Karpas-422 (cell line): ENCODE results near the gene MRTFB. TPM values are rescaled to one million over a fixed set of nuclear protein-coding genes. Genes with fewer than 3 reads are reported as not detected.
"Not testable (repeated sequence)": the region's sequence is repeated elsewhere in the genome, so short reads cannot be mapped to it uniquely, and the experiment has no call there.

Experiments used
- DNase-seq: peaks from one replicate; pipeline ENCODE4 v3.0.0-alpha.2; 2015
- H2AFZ ChIP-seq: fragments of 200-600 bp; sonication (generic); 2 replicates; pipeline ENCODE4 v1.6.1; 2014; ENCODE audit warnings: antibody characterized with exemption, low read length, mixed read lengths
- H3K27ac ChIP-seq: fragments of 200-600 bp; sonication (generic); 2 replicates; pipeline ENCODE4 v1.5.1; 2014; ENCODE audit warnings: mild to moderate bottlenecking, low read length, moderate library complexity
- H3K27me3 ChIP-seq: fragments of 200-600 bp; sonication (generic); 2 replicates; pipeline ENCODE4 v1.6.1; 2014; ENCODE audit warnings: low read length, mixed read lengths
- H3K36me3 ChIP-seq: fragments of 200-600 bp; sonication (generic); 2 replicates; pipeline ENCODE4 v1.6.1; 2014; ENCODE audit warnings: low read length, mixed read lengths; ENCODE audit not compliant: insufficient read depth
- H3K4me1 ChIP-seq: fragments of 200-600 bp; sonication (generic); 2 replicates; pipeline ENCODE4 v1.6.1; 2014; ENCODE audit warnings: mild to moderate bottlenecking, low read length, mixed read lengths
- H3K4me2 ChIP-seq: fragments of 200-600 bp; sonication (generic); 2 replicates; pipeline ENCODE4 v1.6.1; 2014; ENCODE audit warnings: low read length, low read depth, mild to moderate bottlenecking; ENCODE audit not compliant: poor library complexity, severe bottlenecking
- H3K4me3 ChIP-seq: fragments of 200-600 bp; sonication (generic); 2 replicates; pipeline ENCODE4 v1.5.1; 2014; ENCODE audit warnings: mild to moderate bottlenecking, antibody characterized with exemption, low read length, mixed read lengths
- H3K79me2 ChIP-seq: fragments of 200-600 bp; sonication (generic); 2 replicates; pipeline ENCODE4 v1.6.1; 2014; ENCODE audit warnings: mild to moderate bottlenecking, low read length, mixed read lengths
- H3K9ac ChIP-seq: fragments of 200-600 bp; sonication (generic); 2 replicates; pipeline ENCODE4 v1.6.0; 2014; ENCODE audit warnings: low read length
- H3K9me2 ChIP-seq: fragments of 200-600 bp; sonication (generic), shearing (Covaris generic); replicated peaks from 2 replicates; pipeline ENCODE4 v1.6.0; 2014; ENCODE audit warnings: mild to moderate bottlenecking, low read length, moderate library complexity; ENCODE audit not compliant: insufficient read depth
- H3K9me3 ChIP-seq: fragments of 300-700, 200-600 bp; sonication (generic); 2 replicates; pipeline ENCODE4 v1.6.1; 2014; ENCODE audit warnings: low read length, mixed read lengths
- H4K20me1 ChIP-seq: fragments of 200-600 bp; sonication (generic); 2 replicates; pipeline ENCODE4 v1.6.1; 2014; ENCODE audit warnings: mild to moderate bottlenecking, antibody characterized with exemption, low read length, low read depth; ENCODE audit not compliant: insufficient read depth
- total RNA-seq: library from RNA; depleted of rRNA; stranded (reverse); fragments of >200 nt; shearing (Covaris generic); gene quantifications from 2 replicates; pipeline ENCODE4 v1.2.3, GENCODE V29; 2014; ENCODE audit warnings: low replicate concordance

MRTFB gene
- total RNA-seq, 1 experiment from 2014 or later, result 5.3 TPM

DNA sequence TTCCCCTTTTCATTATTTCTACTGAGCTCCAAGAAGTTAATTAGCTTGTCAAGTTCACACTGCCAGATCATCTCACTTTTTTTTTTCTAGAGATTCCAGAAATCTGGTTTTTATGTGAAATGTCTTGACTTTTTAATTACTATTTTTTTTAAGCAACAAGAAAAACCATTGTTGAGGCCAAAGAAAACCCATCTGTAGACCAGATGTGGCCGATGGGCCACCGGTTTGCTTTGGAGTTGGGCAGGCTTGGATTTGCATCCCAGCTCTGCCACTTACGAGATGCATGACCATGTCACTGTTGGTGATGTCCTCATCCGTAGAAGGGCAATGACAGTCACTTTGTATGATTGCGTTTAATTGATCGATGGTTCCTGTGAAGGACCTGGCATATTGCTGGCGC, 34.2 kb upstream of the MRTFB start:
- Histone ChIP-seq H3K27ac (no peak overlapping the region), H3K9me3 (no peaks in the 10 kb centered on the region), H3K36me3 (no peaks in the 10 kb centered on the region), H3K4me3 (no peak overlapping the region), H3K9ac (no peak overlapping the region), H4K20me1 (no peaks in the 10 kb centered on the region), H3K79me2 (no peaks in the 10 kb centered on the region), H3K9me2 (no peaks in the 10 kb centered on the region), H2AFZ (no peak overlapping the region), H3K27me3 (no peaks in the 10 kb centered on the region), H3K4me2 (no peak overlapping the region), H3K4me1 (no peaks in the 10 kb centered on the region)
- no peak for DNase-seq

DNA sequence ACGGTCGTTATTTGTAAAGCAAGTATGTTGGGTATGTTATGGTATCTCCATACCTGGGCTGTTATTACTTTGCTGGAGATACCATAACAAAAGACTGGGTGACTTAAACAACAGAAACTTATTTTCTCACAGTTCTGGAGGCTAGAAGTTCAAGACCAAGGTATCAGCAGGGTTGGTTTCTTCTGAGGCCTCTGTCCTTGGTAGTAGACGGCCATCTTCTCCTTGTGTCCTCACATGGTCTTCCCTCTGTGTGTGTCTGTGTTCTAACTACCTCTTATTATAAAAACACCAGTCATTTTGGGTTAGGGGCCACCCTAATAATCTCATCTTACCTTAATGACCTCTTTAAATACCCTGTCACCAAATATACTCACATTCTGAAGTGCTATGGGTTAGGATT, 33.2 kb upstream of the MRTFB start:
- no peaks in the 10 kb centered on the region for H3K9me2 ChIP-seq
- H2AFZ ChIP-seq, result no peak overlapping the region
- no peaks in the 10 kb centered on the region for H4K20me1 ChIP-seq
- no peaks in the 10 kb centered on the region for H3K9me3 ChIP-seq
- no peaks in the 10 kb centered on the region for H3K4me1 ChIP-seq
- H3K4me3 ChIP-seq, result no peak overlapping the region
- no peak overlapping the region for H3K4me2 ChIP-seq
- no peak for DNase-seq
- no peak overlapping the region for H3K27ac ChIP-seq
- no peak overlapping the region for H3K9ac ChIP-seq
- no peaks in the 10 kb centered on the region for H3K27me3 ChIP-seq
- H3K79me2 ChIP-seq, result no peaks in the 10 kb centered on the region
- no peaks in the 10 kb centered on the region for H3K36me3 ChIP-seq

DNA sequence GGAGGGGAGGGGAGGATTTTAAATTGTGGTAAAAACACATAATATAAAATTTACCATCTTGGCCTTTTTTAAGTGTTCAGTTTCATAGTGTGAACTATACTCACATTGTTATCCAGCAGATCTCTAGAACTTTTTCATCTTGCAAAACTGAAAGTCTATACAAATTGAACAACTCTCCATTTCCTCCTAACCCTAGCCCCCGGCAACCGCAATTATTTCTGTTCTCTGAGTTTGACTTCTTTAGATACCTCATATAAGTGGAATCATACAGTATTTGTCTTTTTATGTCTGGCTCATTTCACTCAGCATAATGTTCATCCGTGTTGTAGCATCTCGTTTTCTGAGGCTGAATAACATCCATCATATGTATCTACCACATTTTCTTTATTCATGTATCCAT, 30.0 kb upstream of the MRTFB start:
- no peaks in the 10 kb centered on the region for H3K36me3 ChIP-seq
- H3K79me2 ChIP-seq, result no peaks in the 10 kb centered on the region
- no peak overlapping the region for H3K4me2 ChIP-seq
- H3K27ac ChIP-seq, result no peak overlapping the region
- H3K4me1 ChIP-seq, result no peaks in the 10 kb centered on the region
- H3K9me2 ChIP-seq, result no peaks in the 10 kb centered on the region
- H3K27me3 ChIP-seq, result no peaks in the 10 kb centered on the region
- H3K9ac ChIP-seq, result no peak overlapping the region
- H4K20me1 ChIP-seq, result no peaks in the 10 kb centered on the region
- no peak overlapping the region for H2AFZ ChIP-seq
- no peaks in the 10 kb centered on the region for H3K9me3 ChIP-seq
- DNase-seq, result no peak
- no peak overlapping the region for H3K4me3 ChIP-seq

DNA sequence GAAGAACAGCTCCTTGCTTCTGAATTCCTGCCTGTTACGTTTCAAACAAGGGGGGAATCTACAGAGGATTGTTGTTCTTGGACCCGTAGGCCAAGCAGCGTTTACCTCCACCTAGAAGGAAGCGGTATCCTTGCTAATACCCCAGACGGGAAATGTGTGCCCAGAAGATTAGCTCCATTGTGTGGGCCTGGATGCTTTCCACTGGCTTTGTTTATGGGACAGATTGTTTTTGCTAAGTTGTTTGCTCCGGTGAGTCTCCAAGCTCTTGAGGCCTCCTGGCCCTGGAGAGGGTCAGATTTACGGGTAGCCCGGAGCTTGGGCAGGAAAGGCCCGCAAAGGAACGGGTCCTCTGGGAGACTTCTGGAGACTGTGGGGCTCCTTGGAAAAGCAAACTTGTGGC, 28.4 kb upstream of the MRTFB start:
- no peaks in the 10 kb centered on the region for H4K20me1 ChIP-seq
- H3K36me3 ChIP-seq, result no peaks in the 10 kb centered on the region
- H3K9me3 ChIP-seq, result no peaks in the 10 kb centered on the region
- no peak for DNase-seq
- H3K4me1 ChIP-seq, result no peaks in the 10 kb centered on the region
- no peak overlapping the region for H3K27ac ChIP-seq
- no peak overlapping the region for H3K4me2 ChIP-seq
- H3K27me3 ChIP-seq, result no peaks in the 10 kb centered on the region
- H3K9me2 ChIP-seq, result no peaks in the 10 kb centered on the region
- H3K9ac ChIP-seq, result no peak overlapping the region
- no peak overlapping the region for H2AFZ ChIP-seq
- H3K79me2 ChIP-seq, result no peaks in the 10 kb centered on the region
- H3K4me3 ChIP-seq, result no peak overlapping the region

DNA sequence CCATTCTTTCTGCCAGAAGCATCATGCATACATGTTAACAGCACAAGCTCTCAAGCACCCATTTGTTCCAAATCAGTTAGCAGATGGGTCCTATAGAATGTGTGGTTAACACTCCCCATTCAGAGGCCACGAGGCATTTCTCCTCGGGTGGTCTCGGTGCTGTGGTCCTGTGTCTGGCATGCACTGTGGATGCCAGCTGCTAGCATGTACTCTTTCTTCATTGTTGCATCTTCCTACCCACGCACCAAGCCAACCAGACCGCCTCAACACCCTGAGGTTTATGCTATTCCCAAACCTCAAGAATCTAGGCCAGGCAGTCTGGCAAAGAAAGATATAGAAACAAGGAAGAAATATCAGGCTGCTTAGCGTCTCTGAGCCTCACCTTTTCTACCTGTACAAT, 27.8 kb upstream of the MRTFB start:
- Histone ChIP-seq H3K4me1 (no peaks in the 10 kb centered on the region), H3K4me3 (no peak overlapping the region), H3K79me2 (no peaks in the 10 kb centered on the region), H3K9me3 (no peaks in the 10 kb centered on the region), H3K36me3 (no peaks in the 10 kb centered on the region), H3K27ac (no peak overlapping the region), H4K20me1 (no peaks in the 10 kb centered on the region), H3K4me2 (no peak overlapping the region), H3K27me3 (no peaks in the 10 kb centered on the region), H2AFZ (no peak overlapping the region), H3K9ac (no peak overlapping the region), H3K9me2 (no peaks in the 10 kb centered on the region)
- DNase-seq, result no peak

DNA sequence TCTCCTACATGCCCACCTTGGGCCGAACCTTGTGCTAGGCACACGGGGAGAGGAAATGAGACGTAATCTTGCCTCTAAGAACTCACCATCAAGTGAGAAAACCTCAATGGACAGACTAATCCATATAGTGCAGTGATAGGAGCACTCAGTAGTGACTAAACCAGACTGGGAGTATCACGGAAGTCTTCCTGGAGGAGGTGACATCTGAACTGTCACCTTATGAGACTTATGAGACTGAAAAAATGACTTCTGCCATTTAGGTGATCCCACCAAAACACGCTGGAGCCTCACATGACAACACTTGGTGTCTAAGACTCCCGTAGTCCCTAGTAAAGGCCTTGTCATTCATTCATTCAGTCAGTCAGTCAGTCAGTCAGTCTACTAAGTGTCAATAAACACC, 27.3 kb upstream of the MRTFB start:
- Histone ChIP-seq H3K27ac (no peak overlapping the region), H4K20me1 (no peaks in the 10 kb centered on the region), H3K9me3 (no peaks in the 10 kb centered on the region), H2AFZ (no peak overlapping the region), H3K27me3 (no peaks in the 10 kb centered on the region), H3K4me1 (no peaks in the 10 kb centered on the region), H3K79me2 (no peaks in the 10 kb centered on the region), H3K36me3 (no peaks in the 10 kb centered on the region), H3K9ac (no peak overlapping the region), H3K9me2 (no peaks in the 10 kb centered on the region), H3K4me2 (no peak overlapping the region), H3K4me3 (no peak overlapping the region)
- no peak for DNase-seq

DNA sequence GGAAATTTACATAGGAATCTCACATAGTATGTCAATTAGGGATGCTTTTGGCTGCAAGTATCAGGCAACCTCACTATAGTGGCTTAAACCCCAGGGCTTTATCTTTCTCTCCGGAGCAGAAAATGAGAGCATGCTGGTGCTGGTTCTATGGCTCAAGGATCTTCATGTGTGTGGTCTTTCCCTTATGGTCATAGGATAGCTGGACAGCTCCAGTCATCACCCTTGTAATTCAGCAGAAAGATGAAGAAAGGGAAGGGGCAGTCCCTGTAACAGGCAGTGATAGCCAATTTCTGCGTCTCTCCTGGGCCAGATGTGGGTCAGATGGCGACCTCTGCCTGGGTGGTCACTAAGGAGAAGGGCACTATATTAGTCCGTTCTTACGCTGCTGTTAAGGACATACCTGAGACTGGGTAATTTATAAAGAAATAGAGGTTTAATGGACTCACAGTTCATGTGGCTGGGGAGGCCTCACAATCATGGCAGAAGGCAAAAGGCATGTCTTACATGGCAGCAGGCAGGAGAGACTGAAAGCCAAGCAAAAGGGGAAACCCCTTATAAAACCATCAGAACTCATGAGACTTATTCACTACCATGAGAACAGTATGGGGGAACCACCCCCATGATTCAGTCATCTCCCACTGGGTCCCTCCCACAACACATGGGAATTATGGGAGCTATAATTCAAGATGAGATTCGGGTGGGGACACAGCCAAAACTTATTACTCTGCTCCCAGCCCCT, 23.8 kb upstream of the MRTFB start:
- not testable (repeated sequence) for H3K9ac ChIP-seq, H3K4me1 ChIP-seq, H3K9me2 ChIP-seq, H3K4me2 ChIP-seq, H3K9me3 ChIP-seq, DNase-seq, H3K36me3 ChIP-seq, H3K4me3 ChIP-seq, H3K27me3 ChIP-seq, H4K20me1 ChIP-seq, H2AFZ ChIP-seq, H3K27ac ChIP-seq, H3K79me2 ChIP-seq

DNA sequence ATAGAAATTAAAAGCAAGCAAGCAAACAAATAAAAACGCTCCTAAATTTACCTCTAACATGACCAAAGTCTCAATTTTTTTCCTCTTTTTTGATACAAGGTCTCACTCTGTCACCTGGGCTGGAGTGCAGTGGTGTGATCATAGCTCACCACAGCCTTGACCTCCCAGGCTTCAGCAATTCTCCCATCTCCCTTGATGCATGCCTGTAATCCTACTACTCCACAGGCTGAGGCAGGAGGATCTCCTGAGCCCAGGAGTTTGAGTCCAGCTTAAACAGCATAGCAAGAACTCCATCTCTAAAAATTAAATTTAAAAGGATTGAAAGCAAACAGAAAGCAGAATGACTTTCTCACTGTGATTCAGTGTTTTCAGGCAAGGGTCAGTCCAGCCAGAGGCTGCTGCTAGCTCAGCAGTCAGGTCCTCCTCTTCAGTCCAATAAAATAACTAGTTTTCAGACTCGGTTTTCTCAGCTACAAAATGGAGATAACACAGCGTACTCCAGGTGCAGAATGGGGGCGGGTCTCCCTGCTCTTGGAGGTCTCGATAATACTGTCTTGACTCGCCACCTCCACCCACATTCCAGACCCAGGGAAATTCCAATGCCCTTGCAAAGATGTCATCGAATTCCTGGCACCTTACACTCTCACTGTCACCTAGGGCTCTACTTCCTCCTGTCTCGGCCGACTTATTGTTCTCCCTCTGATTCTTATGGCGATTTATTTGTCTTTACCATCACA, 20.7 kb upstream of the MRTFB start:
- no peaks in the 10 kb centered on the region for H3K27me3 ChIP-seq
- no peak overlapping the region for H2AFZ ChIP-seq
- H3K4me2 ChIP-seq, result no peak overlapping the region
- no peaks in the 10 kb centered on the region for H3K79me2 ChIP-seq
- no peaks in the 10 kb centered on the region for H3K9me2 ChIP-seq
- no peak for DNase-seq
- no peaks in the 10 kb centered on the region for H3K36me3 ChIP-seq
- H3K9me3 ChIP-seq, result no peaks in the 10 kb centered on the region
- no peak overlapping the region for H3K9ac ChIP-seq
- no peaks in the 10 kb centered on the region for H3K4me1 ChIP-seq
- no peak overlapping the region for H3K27ac ChIP-seq
- H4K20me1 ChIP-seq, result no peaks in the 10 kb centered on the region
- H3K4me3 ChIP-seq, result no peak overlapping the region
